Measurements from ENCODE around the gene FGD6. TPM values are rescaled to one million over a fixed set of nuclear protein-coding genes. Genes with fewer than 3 reads are reported as not detected.
"Not testable (repeated sequence)": the region's sequence is repeated elsewhere in the genome, so short reads cannot be mapped to it uniquely, and the experiment has no call there.

The FGD6 gene
- total RNA-seq, 1 experiment from 2014 or later = 25.1 TPM

- ChIA-PET CTCF (interaction anchor here (0.6 to 2.5 kb wide), 5 partner anchors 11 to 466 kb away, joined by 3 to 7 read pairs (median 5); partner anchors contain the start of gene NR2C1), POLR2A (interaction anchor here (0.6 to 1.4 kb wide), 3 partner anchors 32 to 153 kb away, joined by 3 to 6 read pairs (median 3); partner anchors contain the start of genes FGD6, NR2C1 and VEZT)
- H3K27ac Mint-ChIP-seq (ENCODE audit: low read depth, unreplicated experiment) = peak overlapping the region; percentile 49
- no peak for TF ChIP-seq CTCF (IDR thresholded peaks at IDR 0.05; ENCODE audit: unreplicated experiment)
- no peaks in the 10 kb centered on the region for H3K9me3 Mint-ChIP-seq (ENCODE audit: unreplicated experiment)
- no peak for DNase-seq (ENCODE audit: unreplicated experiment)
- H3K27me3 Mint-ChIP-seq (ENCODE audit: insufficient read depth, unreplicated experiment) = no peaks in the 10 kb centered on the region
- H3K4me1 Mint-ChIP-seq (ENCODE audit: insufficient read depth, unreplicated experiment) = peaks cover 11% of the 10 kb centered on the region
- intact Hi-C loops (cut with micrococcal nuclease) = loop anchor here (5.0 kb wide), 1 partner anchor 112 kb away; the partner anchor contains the start of genes FGD6 and VEZT
- no peak overlapping the region for H3K4me3 Mint-ChIP-seq (ENCODE audit: unreplicated experiment)
- H3K36me3 Mint-ChIP-seq (ENCODE audit: insufficient read depth, unreplicated experiment) = peaks cover 90% of the 10 kb centered on the region
- BruUV-seq (replicated peaks) = no TSS peak
These were observed 112.3 kb downstream of the FGD6 start for GRCh38 chr12:95104919-95105452.

GRCh38 chr12:95102916-95103671 is 114.2 kb downstream of the FGD6 start:
- Mint-ChIP-seq H3K27me3 (ENCODE audit: insufficient read depth, unreplicated experiment) (no peaks in the 10 kb centered on the region), H3K27ac (ENCODE audit: low read depth, unreplicated experiment) (peak overlapping the region; percentile 36), H3K9me3 (ENCODE audit: unreplicated experiment) (no peaks in the 10 kb centered on the region), H3K4me3 (ENCODE audit: unreplicated experiment) (peak overlapping the region; percentile 12), H3K4me1 (ENCODE audit: insufficient read depth, unreplicated experiment) (peaks cover 17% of the 10 kb centered on the region), H3K36me3 (ENCODE audit: insufficient read depth, unreplicated experiment) (peaks cover 87% of the 10 kb centered on the region)
- no TSS peak for BruUV-seq (replicated peaks)
- ChIA-PET CTCF (interaction anchor here (0.6 kb wide), 1 partner anchor 115 kb away, joined by 3 read pairs; the partner anchor contains the start of genes FGD6 and VEZT), POLR2A (interaction anchor here (1.0 to 1.6 kb wide), 2 partner anchors 13 to 431 kb away, joined by 3 to 4 read pairs; no protein-coding TSS in a partner anchor)
- DNase-seq (ENCODE audit: unreplicated experiment) = peak; percentile 95
- intact Hi-C loops (cut with micrococcal nuclease) = loop anchor here (5.0 kb wide), 1 partner anchor 114 kb away; the partner anchor contains the start of genes FGD6 and VEZT
- TF ChIP-seq CTCF (IDR thresholded peaks at IDR 0.05; ENCODE audit: unreplicated experiment) = no peak

- POLR2A ChIA-PET; DNase-seq (ENCODE audit: unreplicated experiment); H3K27ac Mint-ChIP-seq (ENCODE audit: low read depth, unreplicated experiment); H3K9me3 Mint-ChIP-seq (ENCODE audit: unreplicated experiment); H3K4me3 Mint-ChIP-seq (ENCODE audit: unreplicated experiment); BruUV-seq (replicated peaks); H3K27me3 Mint-ChIP-seq (ENCODE audit: insufficient read depth, unreplicated experiment); CTCF ChIA-PET: not testable (repeated sequence)
- peaks cover 81% of the 10 kb centered on the region for H3K36me3 Mint-ChIP-seq (ENCODE audit: insufficient read depth, unreplicated experiment)
- intact Hi-C loops (cut with micrococcal nuclease) = loop anchor here (5.0 kb wide), 1 partner anchor 115 kb away; the partner anchor contains the start of genes FGD6 and VEZT
- H3K4me1 Mint-ChIP-seq (ENCODE audit: insufficient read depth, unreplicated experiment) = peaks cover 19% of the 10 kb centered on the region
These were observed 115.3 kb downstream of the FGD6 start for GRCh38 chr12:95101957-95102356.

- peaks cover 19% of the 10 kb centered on the region for H3K4me1 Mint-ChIP-seq (ENCODE audit: insufficient read depth, unreplicated experiment)
- no TSS peak for BruUV-seq (replicated peaks)
- no peak overlapping the region for H3K27ac Mint-ChIP-seq (ENCODE audit: low read depth, unreplicated experiment)
- H3K9me3 Mint-ChIP-seq (ENCODE audit: unreplicated experiment) = no peaks in the 10 kb centered on the region
- ChIA-PET POLR2A (interaction anchor here (0.6 kb wide), 1 partner anchor 101 kb away, joined by 3 read pairs; no protein-coding TSS in a partner anchor), CTCF (interaction anchor here (1.2 kb wide), 1 partner anchor 17 kb away, joined by 3 read pairs; no protein-coding TSS in a partner anchor)
- no peak overlapping the region for H3K4me3 Mint-ChIP-seq (ENCODE audit: unreplicated experiment)
- no peak for TF ChIP-seq CTCF (IDR thresholded peaks at IDR 0.05; ENCODE audit: unreplicated experiment)
- no peak for DNase-seq (ENCODE audit: unreplicated experiment)
- H3K27me3 Mint-ChIP-seq (ENCODE audit: insufficient read depth, unreplicated experiment) = no peaks in the 10 kb centered on the region
- intact Hi-C loops (cut with micrococcal nuclease) = loop anchor here (5.0 kb wide), 1 partner anchor 117 kb away; the partner anchor contains the start of genes FGD6 and VEZT
- H3K36me3 Mint-ChIP-seq (ENCODE audit: insufficient read depth, unreplicated experiment) = peaks cover 67% of the 10 kb centered on the region
These were observed 116.7 kb downstream of the FGD6 start for GRCh38 chr12:95100264-95101190.
